Measurements from ENCODE around the gene EYA4. TPM values are rescaled to one million over a fixed set of nuclear protein-coding genes. Genes with fewer than 3 reads are reported as not detected.

The EYA4 gene
- polyA plus RNA-seq, 4 donors = 9.3 to 19.3 (median 17.9) TPM

- DNase-seq (ENCODE audit: low read depth in 4 of 4, low spot score in 3 of 4) = peak; percentile 22 to 51 (median 33)
These were observed 912 bp downstream of the EYA4 start for GRCh38 chr6:133241901-133242636.

- DNase-seq (ENCODE audit: low read depth in 4 of 4, low spot score in 3 of 4) = peak in 3 of 4 donors; percentile 25 to 51 (median 41)
These were observed 1.8 kb downstream of the EYA4 start for GRCh38 chr6:133242637-133243585.

GRCh38 chr6:133243723-133244305, 2.7 kb downstream of the EYA4 start:
- DNase-seq (ENCODE audit: low read depth in 4 of 4, low spot score in 3 of 4) = peak in 1 of 4 donors; percentile 8

- no peak for DNase-seq (ENCODE audit: low read depth in 4 of 4, low spot score in 3 of 4)
These were observed 3.4 kb downstream of the EYA4 start for GRCh38 chr6:133244519-133244918.

- peak in 1 of 4 donors; percentile 12 for DNase-seq (ENCODE audit: low read depth in 4 of 4, low spot score in 3 of 4)
These were observed 3.9 kb downstream of the EYA4 start for GRCh38 chr6:133245007-133245406.

DNA sequence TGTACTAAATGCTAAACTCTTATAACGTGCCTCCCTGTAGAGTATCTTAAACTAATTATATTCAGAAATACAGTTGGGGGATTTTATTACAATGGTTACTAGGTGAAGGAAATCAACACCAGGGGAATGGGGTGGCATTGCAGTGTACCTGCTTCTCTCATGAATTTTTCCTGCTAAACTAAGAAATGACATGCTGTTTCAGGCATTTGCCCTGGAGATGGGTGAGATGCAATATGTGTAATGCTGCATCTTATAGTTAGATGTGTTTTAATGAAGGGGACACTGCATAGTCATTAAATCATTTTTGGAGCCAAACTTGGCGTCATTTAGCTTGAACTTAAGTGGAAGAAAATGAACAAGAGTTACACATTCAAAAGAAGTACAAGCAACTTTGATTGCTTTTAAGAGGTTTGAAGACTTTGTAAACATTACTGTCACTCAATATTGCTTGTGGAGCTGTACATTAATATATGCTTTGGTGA, 4.3 kb downstream of the EYA4 start:
- no peak for DNase-seq (ENCODE audit: low read depth in 4 of 4, low spot score in 3 of 4)

- no peak for DNase-seq (ENCODE audit: low read depth in 4 of 4, low spot score in 3 of 4)
These were observed 6.4 kb downstream of the EYA4 start for GRCh38 chr6:133247581-133247980.

GRCh38 chr6:133248241-133249001, 7.3 kb downstream of the EYA4 start:
- DNase-seq (ENCODE audit: low read depth in 4 of 4, low spot score in 3 of 4) = no peak

DNA sequence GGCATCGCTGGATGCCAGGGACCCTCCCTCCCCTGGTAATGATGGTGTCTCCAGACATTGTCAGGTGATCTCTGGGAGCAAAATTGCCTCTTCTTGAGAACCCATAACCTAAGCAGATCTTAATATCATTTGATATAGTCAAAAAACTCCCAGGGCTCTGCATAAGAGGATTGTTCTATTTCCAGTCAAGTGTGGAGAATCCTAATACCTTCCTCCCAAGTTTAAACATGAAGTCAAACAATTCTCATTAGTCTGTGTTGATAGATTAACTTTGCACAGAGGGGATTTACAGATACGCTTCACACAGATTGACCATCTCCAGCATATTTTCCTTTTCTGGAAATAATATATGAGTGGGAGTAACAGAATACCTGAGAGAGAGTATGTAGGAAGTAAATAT, 10.5 kb downstream of the EYA4 start:
- no peak for DNase-seq (ENCODE audit: low read depth in 4 of 4, low spot score in 3 of 4)

- no peak for DNase-seq (ENCODE audit: low read depth in 4 of 4, low spot score in 3 of 4)
These were observed 13.5 kb downstream of the EYA4 start for GRCh38 chr6:133254552-133255228.

DNA sequence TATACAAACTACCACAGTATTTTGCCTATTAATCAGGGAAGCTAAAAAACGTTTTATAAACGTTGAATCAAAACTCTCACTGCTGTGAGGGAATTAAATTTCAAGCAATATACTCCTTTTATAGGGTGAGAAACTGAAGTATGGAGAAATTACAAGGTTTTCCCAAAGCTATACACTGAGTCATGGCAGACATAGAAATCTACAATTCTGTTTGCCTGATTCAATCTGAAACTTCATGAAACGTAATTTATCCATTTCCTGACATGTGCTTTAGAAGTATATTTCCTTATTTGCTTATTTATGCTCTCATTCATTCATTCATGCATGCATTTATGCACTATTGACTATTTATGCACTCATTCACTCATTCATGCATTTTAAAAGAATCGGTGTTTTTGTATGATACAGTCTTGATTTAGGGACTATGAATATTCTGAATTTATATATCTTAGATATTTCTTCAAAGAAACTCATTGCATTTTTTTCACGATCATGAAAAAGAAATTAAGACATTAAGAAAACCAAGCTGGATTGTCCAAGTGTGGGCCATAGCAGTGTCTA, 16.5 kb downstream of the EYA4 start:
- DNase-seq (ENCODE audit: low read depth in 4 of 4, low spot score in 3 of 4) = no peak

DNA sequence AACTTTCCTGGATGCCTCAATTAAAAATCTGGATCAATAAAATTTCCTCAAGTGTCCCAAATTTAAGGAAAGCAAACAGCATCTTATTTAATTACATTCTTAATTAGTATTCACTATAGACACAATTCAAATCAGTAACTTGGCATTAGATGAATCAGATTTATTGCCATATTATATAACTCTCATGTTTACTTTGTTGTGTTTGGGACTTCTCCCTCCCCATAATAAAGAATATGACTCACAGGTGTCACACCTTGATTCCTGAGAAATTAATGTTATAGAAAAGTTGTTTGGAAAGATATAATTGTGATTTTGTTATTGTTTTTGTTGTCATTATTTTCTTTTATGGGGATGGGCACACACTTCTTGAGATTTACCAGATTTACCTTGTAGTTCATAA, 18.4 kb downstream of the EYA4 start:
- no peak for DNase-seq (ENCODE audit: low read depth in 4 of 4, low spot score in 3 of 4)

DNA sequence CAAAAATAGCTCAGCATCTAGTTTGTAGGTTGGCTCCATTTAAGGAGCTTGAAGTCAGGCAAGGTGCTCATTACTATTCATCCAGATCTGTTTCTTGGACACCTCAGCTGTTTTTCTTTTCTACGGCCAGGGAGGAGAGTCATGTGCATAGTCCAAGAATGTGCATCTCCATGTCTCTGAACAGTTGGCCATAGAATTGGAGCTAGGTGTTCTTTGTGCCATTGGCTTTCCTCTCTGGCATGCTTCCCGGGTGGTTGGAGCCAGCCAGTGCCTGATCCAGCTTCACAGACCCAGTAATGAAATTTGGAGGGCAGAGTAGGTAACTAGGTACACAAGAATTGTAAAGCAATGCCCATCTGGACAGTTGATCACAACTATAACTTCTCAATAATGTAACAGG, 21.6 kb downstream of the EYA4 start:
- DNase-seq (ENCODE audit: low read depth in 4 of 4, low spot score in 3 of 4) = no peak

DNA sequence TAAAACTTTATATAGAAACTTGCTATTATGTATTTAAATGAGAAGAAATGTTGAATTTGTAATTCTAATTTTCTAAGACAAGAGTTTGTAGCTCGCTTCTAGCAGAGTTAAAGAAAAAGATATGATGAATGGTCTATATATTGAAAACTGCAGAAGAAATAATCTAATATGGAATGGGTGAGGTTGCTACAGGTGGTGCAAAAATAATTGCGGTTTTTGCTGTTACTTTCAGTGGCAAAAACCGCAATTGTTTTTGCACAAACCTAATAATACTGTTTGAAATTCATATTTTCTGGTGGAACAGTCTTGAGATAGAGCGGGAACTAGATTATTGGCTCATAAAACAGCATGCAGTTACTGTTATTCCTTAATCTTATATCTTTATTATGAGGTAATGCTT, 23.9 kb downstream of the EYA4 start:
- DNase-seq (ENCODE audit: low read depth in 4 of 4, low spot score in 3 of 4) = no peak

- DNase-seq (ENCODE audit: low read depth in 4 of 4, low spot score in 3 of 4) = no peak
These were observed 25.0 kb downstream of the EYA4 start for GRCh38 chr6:133266186-133266585.

DNA sequence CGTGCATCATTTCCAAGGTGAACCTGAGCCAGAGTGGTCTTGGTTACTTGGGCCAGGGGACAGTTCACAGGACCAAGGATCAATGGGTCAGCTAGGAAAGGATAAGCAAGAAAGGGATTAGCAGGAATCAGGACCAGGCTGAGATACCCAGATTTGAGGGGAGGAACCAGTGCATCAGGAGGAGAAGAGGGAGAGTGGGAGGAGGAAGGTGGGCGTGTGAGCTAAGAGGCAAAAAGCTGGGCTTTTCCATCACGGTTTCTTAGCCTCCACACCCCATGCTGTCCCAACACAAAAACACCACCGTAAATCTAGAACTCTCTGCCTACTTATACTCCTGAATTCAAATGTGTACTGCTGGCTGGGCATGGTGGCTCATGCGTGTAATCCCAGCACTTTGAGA, 27.5 kb downstream of the EYA4 start:
- DNase-seq (ENCODE audit: low read depth in 4 of 4, low spot score in 3 of 4) = no peak

DNA sequence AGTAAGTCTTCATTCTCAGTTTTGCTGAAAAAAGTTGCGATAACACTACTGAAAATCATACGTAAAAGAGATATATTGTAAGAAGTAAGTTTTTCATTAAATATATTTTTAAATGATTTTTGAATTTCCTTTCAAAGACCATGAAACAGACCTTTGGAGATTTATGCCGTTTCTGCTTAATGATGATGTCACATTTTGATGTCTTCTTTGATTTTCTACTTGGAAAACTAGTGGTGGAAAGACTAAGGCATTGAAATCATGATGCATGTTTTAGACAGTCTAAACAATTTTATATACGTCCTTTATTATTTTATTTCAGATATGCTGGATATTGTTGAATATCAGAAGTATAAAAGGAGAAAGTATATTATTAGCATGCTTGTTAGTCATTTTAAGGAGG, 33.7 kb downstream of the EYA4 start:
- DNase-seq (ENCODE audit: low read depth in 4 of 4, low spot score in 3 of 4) = no peak

- no peak for DNase-seq (ENCODE audit: low read depth in 4 of 4, low spot score in 3 of 4)
These were observed 34.1 kb downstream of the EYA4 start for GRCh38 chr6:133275213-133275612.

DNA sequence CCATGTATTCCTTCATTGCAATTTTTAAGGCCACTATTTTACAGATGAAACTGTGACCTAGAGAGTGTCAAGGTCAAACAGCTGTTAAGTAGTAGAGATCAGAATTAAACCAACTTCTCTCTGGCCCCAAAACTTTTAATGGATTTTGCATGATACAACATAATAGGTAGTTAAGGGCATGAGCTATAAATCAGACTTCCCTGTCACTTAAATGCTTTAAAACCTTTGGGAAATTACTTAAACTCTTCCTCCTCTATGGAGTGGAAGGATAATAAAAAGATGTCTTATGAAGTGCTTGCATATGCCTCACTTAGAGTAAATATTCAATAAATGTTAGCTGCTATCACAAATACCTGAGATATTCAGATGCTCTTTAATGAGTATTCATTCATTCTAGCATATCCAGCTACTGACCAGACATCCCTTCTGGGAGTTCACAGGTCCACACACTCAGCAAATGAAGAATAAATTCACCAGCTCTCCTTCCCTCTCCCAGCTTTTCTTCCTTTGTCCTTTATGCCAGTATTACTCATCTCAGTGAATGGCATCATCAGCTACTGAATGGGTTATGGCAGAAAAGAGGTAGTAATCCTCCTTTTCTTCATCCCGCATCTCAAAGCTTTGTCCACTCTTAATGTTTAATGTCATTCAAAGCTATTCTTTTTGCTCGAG, 36.2 kb downstream of the EYA4 start:
- no peak for DNase-seq (ENCODE audit: low read depth in 4 of 4, low spot score in 3 of 4)

Data from right renal pelvis (tissue), 4 donors.